ENCODE measurements around the gene MAPK10.

GRCh38 chr4:86108137-86108536, 251.7 kb downstream of the MAPK10 start:
- TF ChIP-seq, protein P1, sequence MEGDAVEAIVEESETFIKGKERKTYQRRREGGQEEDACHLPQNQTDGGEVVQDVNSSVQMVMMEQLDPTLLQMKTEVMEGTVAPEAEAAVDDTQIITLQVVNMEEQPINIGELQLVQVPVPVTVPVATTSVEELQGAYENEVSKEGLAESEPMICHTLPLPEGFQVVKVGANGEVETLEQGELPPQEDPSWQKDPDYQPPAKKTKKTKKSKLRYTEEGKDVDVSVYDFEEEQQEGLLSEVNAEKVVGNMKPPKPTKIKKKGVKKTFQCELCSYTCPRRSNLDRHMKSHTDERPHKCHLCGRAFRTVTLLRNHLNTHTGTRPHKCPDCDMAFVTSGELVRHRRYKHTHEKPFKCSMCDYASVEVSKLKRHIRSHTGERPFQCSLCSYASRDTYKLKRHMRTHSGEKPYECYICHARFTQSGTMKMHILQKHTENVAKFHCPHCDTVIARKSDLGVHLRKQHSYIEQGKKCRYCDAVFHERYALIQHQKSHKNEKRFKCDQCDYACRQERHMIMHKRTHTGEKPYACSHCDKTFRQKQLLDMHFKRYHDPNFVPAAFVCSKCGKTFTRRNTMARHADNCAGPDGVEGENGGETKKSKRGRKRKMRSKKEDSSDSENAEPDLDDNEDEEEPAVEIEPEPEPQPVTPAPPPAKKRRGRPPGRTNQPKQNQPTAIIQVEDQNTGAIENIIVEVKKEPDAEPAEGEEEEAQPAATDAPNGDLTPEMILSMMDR (conservative IDR thresholded peaks at IDR 0.05; ENCODE audit: low read length): no peak
- no peak for TF ChIP-seq EZH2phosphoT487 (IDR thresholded peaks at IDR 0.05; ENCODE audit: borderline replicate concordance, low read depth, low read length)
